GM12865 (cell line): Measurements from ENCODE around the gene CDC42BPB.

Experiments used
- DNase-seq: peaks from one replicate; pipeline ENCODE4 v3.0.0; 2010; ENCODE audit warnings: low read depth
- H3K4me3 ChIP-seq: 2 replicates; pipeline ENCODE4 v1.5.1; 2011; ENCODE audit warnings: mild to moderate bottlenecking, low read depth, low read length, control low read depth
- CTCF ChIP-seq: IDR thresholded peaks from 2 replicates; pipeline ENCODE4 v1.5.1; 2011; ENCODE audit warnings: low read length, control low read depth, low read depth, inconsistent platforms; ENCODE audit not compliant: insufficient read depth; ENCODE audit errors: missing control alignments

CDC42BPB gene

GRCh38 chr14:102908766-102909455, 148.4 kb downstream of the CDC42BPB start:
- no peak for DNase-seq
- no peak for TF ChIP-seq CTCF
- H3K4me3 ChIP-seq: no peak overlapping the region

- H3K4me3 ChIP-seq: no peak overlapping the region
- no peak for TF ChIP-seq CTCF
- DNase-seq: no peak
These were observed 149.2 kb downstream of the CDC42BPB start for GRCh38 chr14:102907980-102908730.

- no peak for DNase-seq
- no peak for TF ChIP-seq CTCF
- no peak overlapping the region for H3K4me3 ChIP-seq
These were observed 150.0 kb downstream of the CDC42BPB start for GRCh38 chr14:102907303-102907844.

- no peak for DNase-seq
- TF ChIP-seq CTCF: no peak
- H3K4me3 ChIP-seq: no peak overlapping the region
These were observed 150.6 kb downstream of the CDC42BPB start for GRCh38 chr14:102906616-102907302.

- no peak overlapping the region for H3K4me3 ChIP-seq
- TF ChIP-seq CTCF: no peak
These were observed 151.9 kb downstream of the CDC42BPB start for GRCh38 chr14:102905116-102906108.

More at GRCh38 chr14:102905116-102906108, 151.9 kb downstream of the CDC42BPB start:
- DNase-seq: no peak
